HepG2 (cell line): ENCODE results near the gene DENND5B. TPM values are rescaled to one million over a fixed set of nuclear protein-coding genes. Genes with fewer than 3 reads are reported as not detected.
A peak's percentile ranks its signal among the peaks of the same experiment; 100 is the strongest.

Experiments used
- NFIB ChIP-seq: sonication (generic); formaldehyde crosslinking; IDR thresholded peaks from 2 replicates; pipeline ENCODE4 v1.9.0; 2021; ENCODE audit warnings: missing genetic modification reagents, mild to moderate bottlenecking, borderline replicate concordance
- NR1H2 ChIP-seq: sonication (generic); formaldehyde crosslinking; IDR thresholded peaks from 2 replicates; pipeline ENCODE4 v1.8.1; 2022; ENCODE audit warnings: low read depth, missing genetic modification reagents, borderline replicate concordance
- NR2F6 ChIP-seq, 2 experiments: IDR thresholded peaks; 2 replicates each; pipeline ENCODE4 v1.6.1; 2016; ENCODE audit warnings: antibody characterized with exemption in 1 of 2, mild to moderate bottlenecking in 1 of 2
- PAWR ChIP-seq: sonication (generic); formaldehyde crosslinking; IDR thresholded peaks from 2 replicates; pipeline ENCODE4 v1.4.0; 2020; ENCODE audit warnings: missing genetic modification reagents, mild to moderate bottlenecking, borderline replicate concordance
- RAD21 ChIP-seq: fragments of 450-650 bp; formaldehyde crosslinking; IDR thresholded peaks from 2 replicates; pipeline ENCODE4 v1.5.0; 2020; ENCODE audit warnings: mild to moderate bottlenecking
- SALL2 ChIP-seq: sonication (generic); formaldehyde crosslinking; IDR thresholded peaks from 2 replicates; pipeline ENCODE4 v1.8.1; 2023; ENCODE audit warnings: mild to moderate bottlenecking, missing genetic modification reagents, inconsistent platforms
- TMF1 ChIP-seq: sonication (generic); formaldehyde crosslinking; IDR thresholded peaks from 2 replicates; pipeline ENCODE4 v1.8.1; 2022; ENCODE audit warnings: low read depth, missing genetic modification reagents
- TOPORS ChIP-seq: sonication (generic); formaldehyde crosslinking; IDR thresholded peaks from 2 replicates; pipeline ENCODE4 v1.8.0; 2023; ENCODE audit warnings: mild to moderate bottlenecking, missing genetic modification reagents
- polyA plus RNA-seq, 8 experiments: library from polyadenylated mRNA; depleted of rRNA in 3 of 8; stranded (reverse) in 7 of 8; unstranded in 1 of 8; fragments of >200 nt; fragmentation: Illumina TruSeq in 4 of 8; extraction: Trizol in 4 of 8; gene quantifications; 2 replicates each; pipeline versions ENCODE4 v1.2.1 to v1.2.3, GENCODE V29; 2011 to 2016; ENCODE audit warnings: low read depth in 4 of 8, missing spikeins in 1 of 8, mixed read lengths in 1 of 8; ENCODE audit not compliant: insufficient read depth in 1 of 8
- total RNA-seq, 5 experiments: library from RNA; depleted of rRNA; stranded (reverse); fragments of >200 nt; fragmentation: Illumina TruSeq; extraction: Trizol; gene quantifications; 2 replicates each; pipeline ENCODE4 v1.2.3, GENCODE V29; 2016; ENCODE audit warnings: low read depth in 1 of 5
- TF ChIP-seq, protein P1 (sequence below): sonication (generic); formaldehyde crosslinking; IDR thresholded peaks from 2 replicates; pipeline ENCODE4 v1.5.1; 2020; ENCODE audit warnings: missing genetic modification reagents, mild to moderate bottlenecking, borderline replicate concordance
- TF ChIP-seq, protein P2 (sequence below): sonication (generic); formaldehyde crosslinking; IDR thresholded peaks from 2 replicates; pipeline ENCODE4 v1.8.1; 2023; ENCODE audit warnings: missing genetic modification reagents, mild to moderate bottlenecking, borderline replicate concordance
- TF ChIP-seq, protein P3 (sequence below): sonication (generic); formaldehyde crosslinking; IDR thresholded peaks from 2 replicates; pipeline ENCODE4 v1.4.0; 2020; ENCODE audit warnings: missing genetic modification reagents, mild to moderate bottlenecking, borderline replicate concordance
- TF ChIP-seq, protein P4 (sequence below): sonication (generic); formaldehyde crosslinking; IDR thresholded peaks from 2 replicates; pipeline ENCODE4 v1.8.0; 2022; ENCODE audit warnings: missing genetic modification reagents, low read depth, mild to moderate bottlenecking, borderline replicate concordance
- TF ChIP-seq, protein P5 (sequence below): sonication (generic); formaldehyde crosslinking; IDR thresholded peaks from 2 replicates; pipeline ENCODE4 v1.8.0; 2022; ENCODE audit warnings: missing genetic modification reagents, mild to moderate bottlenecking, moderate library complexity, borderline replicate concordance
- TF ChIP-seq, protein P6 (sequence below): sonication (generic); formaldehyde crosslinking; IDR thresholded peaks from 2 replicates; pipeline ENCODE4 v1.4.0; 2020; ENCODE audit warnings: mild to moderate bottlenecking, missing genetic modification reagents, borderline replicate concordance
- TF ChIP-seq, protein P7 (sequence below): sonication (generic); formaldehyde crosslinking; IDR thresholded peaks from 2 replicates; pipeline ENCODE4 v1.5.0; 2020; ENCODE audit warnings: missing genetic modification reagents

The DENND5B gene
- total and polyA plus RNA-seq, 2 of the 13 experiments (the other 11 are each of a cell fraction or from before 2014, with no cell fraction given) = 14.7 to 18.7 TPM

DNA sequence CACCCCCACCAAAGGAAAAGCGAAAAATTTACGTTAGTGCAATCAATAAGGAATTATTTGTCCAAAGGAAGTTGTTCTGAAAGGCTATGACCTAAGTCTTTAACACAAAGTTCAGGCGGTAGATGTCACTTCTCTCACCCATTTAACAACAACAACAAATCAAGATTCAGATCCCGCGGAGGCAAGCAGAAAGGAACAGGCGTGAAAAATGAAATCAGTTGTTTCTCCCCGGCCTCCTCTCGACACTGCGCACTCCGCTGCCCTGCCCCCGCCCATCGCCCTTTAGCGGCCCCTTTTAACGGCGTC lies 1.4 kb downstream of the DENND5B start (continued):
- TF ChIP-seq, protein P1, sequence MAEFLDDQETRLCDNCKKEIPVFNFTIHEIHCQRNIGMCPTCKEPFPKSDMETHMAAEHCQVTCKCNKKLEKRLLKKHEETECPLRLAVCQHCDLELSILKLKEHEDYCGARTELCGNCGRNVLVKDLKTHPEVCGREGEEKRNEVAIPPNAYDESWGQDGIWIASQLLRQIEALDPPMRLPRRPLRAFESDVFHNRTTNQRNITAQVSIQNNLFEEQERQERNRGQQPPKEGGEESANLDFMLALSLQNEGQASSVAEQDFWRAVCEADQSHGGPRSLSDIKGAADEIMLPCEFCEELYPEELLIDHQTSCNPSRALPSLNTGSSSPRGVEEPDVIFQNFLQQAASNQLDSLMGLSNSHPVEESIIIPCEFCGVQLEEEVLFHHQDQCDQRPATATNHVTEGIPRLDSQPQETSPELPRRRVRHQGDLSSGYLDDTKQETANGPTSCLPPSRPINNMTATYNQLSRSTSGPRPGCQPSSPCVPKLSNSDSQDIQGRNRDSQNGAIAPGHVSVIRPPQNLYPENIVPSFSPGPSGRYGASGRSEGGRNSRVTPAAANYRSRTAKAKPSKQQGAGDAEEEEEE (CRISPR knock-in tag) = 0 out of 2 replicates have a peak, but pooled peaks have one; percentile 56
- TF ChIP-seq, protein P2, sequence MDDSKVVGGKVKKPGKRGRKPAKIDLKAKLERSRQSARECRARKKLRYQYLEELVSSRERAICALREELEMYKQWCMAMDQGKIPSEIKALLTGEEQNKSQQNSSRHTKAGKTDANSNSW = no peak
- TF ChIP-seq TMF1 (CRISPR knock-in tag) = no peak
- no peak for TF ChIP-seq NR1H2 (CRISPR knock-in tag)
- TF ChIP-seq PAWR (CRISPR knock-in tag) = no peak
- TF ChIP-seq, protein P3, sequence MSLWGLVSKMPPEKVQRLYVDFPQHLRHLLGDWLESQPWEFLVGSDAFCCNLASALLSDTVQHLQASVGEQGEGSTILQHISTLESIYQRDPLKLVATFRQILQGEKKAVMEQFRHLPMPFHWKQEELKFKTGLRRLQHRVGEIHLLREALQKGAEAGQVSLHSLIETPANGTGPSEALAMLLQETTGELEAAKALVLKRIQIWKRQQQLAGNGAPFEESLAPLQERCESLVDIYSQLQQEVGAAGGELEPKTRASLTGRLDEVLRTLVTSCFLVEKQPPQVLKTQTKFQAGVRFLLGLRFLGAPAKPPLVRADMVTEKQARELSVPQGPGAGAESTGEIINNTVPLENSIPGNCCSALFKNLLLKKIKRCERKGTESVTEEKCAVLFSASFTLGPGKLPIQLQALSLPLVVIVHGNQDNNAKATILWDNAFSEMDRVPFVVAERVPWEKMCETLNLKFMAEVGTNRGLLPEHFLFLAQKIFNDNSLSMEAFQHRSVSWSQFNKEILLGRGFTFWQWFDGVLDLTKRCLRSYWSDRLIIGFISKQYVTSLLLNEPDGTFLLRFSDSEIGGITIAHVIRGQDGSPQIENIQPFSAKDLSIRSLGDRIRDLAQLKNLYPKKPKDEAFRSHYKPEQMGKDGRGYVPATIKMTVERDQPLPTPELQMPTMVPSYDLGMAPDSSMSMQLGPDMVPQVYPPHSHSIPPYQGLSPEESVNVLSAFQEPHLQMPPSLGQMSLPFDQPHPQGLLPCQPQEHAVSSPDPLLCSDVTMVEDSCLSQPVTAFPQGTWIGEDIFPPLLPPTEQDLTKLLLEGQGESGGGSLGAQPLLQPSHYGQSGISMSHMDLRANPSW (CRISPR knock-in tag) = no peak
- TF ChIP-seq, protein P4, sequence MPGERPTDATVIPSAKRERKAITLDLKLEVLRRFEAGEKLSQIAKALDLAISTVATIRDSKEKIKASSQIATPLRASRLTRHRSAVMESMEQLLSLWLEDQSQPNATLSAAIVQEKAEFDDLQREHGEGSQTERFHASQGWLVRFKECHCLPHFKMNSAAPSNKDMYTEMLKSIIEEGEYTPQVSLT = no peak
- no peak for TF ChIP-seq TOPORS (CRISPR knock-in tag)
- TF ChIP-seq NFIB = no peak
- TF ChIP-seq, protein P5, sequence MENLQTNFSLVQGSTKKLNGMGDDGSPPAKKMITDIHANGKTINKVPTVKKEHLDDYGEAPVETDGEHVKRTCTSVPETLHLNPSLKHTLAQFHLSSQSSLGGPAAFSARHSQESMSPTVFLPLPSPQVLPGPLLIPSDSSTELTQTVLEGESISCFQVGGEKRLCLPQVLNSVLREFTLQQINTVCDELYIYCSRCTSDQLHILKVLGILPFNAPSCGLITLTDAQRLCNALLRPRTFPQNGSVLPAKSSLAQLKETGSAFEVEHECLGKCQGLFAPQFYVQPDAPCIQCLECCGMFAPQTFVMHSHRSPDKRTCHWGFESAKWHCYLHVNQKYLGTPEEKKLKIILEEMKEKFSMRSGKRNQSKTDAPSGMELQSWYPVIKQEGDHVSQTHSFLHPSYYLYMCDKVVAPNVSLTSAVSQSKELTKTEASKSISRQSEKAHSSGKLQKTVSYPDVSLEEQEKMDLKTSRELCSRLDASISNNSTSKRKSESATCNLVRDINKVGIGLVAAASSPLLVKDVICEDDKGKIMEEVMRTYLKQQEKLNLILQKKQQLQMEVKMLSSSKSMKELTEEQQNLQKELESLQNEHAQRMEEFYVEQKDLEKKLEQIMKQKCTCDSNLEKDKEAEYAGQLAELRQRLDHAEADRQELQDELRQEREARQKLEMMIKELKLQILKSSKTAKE (CRISPR knock-in tag) = no peak
- TF ChIP-seq SALL2 (CRISPR knock-in tag) = no peak
- TF ChIP-seq, protein P6, sequence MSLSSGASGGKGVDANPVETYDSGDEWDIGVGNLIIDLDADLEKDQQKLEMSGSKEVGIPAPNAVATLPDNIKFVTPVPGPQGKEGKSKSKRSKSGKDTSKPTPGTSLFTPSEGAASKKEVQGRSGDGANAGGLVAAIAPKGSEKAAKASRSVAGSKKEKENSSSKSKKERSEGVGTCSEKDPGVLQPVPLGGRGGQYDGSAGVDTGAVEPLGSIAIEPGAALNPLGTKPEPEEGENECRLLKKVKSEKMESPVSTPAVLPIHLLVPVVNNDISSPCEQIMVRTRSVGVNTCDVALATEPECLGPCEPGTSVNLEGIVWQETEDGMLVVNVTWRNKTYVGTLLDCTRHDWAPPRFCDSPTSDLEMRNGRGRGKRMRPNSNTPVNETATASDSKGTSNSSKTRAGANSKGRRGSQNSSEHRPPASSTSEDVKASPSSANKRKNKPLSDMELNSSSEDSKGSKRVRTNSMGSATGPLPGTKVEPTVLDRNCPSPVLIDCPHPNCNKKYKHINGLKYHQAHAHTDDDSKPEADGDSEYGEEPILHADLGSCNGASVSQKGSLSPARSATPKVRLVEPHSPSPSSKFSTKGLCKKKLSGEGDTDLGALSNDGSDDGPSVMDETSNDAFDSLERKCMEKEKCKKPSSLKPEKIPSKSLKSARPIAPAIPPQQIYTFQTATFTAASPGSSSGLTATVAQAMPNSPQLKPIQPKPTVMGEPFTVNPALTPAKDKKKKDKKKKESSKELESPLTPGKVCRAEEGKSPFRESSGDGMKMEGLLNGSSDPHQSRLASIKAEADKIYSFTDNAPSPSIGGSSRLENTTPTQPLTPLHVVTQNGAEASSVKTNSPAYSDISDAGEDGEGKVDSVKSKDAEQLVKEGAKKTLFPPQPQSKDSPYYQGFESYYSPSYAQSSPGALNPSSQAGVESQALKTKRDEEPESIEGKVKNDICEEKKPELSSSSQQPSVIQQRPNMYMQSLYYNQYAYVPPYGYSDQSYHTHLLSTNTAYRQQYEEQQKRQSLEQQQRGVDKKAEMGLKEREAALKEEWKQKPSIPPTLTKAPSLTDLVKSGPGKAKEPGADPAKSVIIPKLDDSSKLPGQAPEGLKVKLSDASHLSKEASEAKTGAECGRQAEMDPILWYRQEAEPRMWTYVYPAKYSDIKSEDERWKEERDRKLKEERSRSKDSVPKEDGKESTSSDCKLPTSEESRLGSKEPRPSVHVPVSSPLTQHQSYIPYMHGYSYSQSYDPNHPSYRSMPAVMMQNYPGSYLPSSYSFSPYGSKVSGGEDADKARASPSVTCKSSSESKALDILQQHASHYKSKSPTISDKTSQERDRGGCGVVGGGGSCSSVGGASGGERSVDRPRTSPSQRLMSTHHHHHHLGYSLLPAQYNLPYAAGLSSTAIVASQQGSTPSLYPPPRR (CRISPR knock-in tag) = no peak
- TF ChIP-seq NR2F6 (IDR thresholded peaks at IDR 0.05) = no peak
- no peak for TF ChIP-seq NR2F6 (CRISPR knock-in tag; IDR thresholded peaks at IDR 0.05)
- TF ChIP-seq, protein P7, sequence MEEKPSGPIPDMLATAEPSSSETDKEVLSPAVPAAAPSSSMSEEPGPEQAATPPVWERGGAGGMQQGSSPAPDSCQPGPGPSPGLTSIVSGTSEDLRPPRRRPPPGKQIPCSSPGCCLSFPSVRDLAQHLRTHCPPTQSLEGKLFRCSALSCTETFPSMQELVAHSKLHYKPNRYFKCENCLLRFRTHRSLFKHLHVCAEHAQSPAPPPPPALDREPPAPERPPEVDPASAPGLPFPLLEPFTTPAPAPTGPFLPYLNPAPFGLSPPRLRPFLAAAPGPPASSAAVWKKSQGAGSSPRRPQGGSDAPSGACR (CRISPR knock-in tag) = no peak
- no peak for TF ChIP-seq RAD21 (CRISPR knock-in tag)
